Peyer's patch (tissue), 4 donors: Measurements from ENCODE around the gene TRAP1.

Source experiments
- POLR2A ChIP-seq, 2 donors: fragments of 450-650 bp; IDR thresholded peaks; one replicate each; pipeline ENCODE4 v1.5.1; 2017; ENCODE audit warnings: antibody characterized with exemption in 2 of 2, mild to moderate bottlenecking in 2 of 2, moderate library complexity in 2 of 2
- TF ChIP-seq, protein P1 (sequence below), 6 experiments: fragments of 450-650 bp in 4 of 6; fragments of 200-600 bp in 2 of 6; sonication (generic) in 1 of 6; IDR thresholded peaks; one replicate each; pipeline ENCODE4 v1.5.1; 2017 to 2019; ENCODE audit warnings: antibody characterized with exemption in 6 of 6, mild to moderate bottlenecking in 3 of 6, moderate library complexity in 1 of 6

GRCh38 chr16:3623642-3624041 lies 93.7 kb downstream of the TRAP1 start:
- TF ChIP-seq, protein P1, sequence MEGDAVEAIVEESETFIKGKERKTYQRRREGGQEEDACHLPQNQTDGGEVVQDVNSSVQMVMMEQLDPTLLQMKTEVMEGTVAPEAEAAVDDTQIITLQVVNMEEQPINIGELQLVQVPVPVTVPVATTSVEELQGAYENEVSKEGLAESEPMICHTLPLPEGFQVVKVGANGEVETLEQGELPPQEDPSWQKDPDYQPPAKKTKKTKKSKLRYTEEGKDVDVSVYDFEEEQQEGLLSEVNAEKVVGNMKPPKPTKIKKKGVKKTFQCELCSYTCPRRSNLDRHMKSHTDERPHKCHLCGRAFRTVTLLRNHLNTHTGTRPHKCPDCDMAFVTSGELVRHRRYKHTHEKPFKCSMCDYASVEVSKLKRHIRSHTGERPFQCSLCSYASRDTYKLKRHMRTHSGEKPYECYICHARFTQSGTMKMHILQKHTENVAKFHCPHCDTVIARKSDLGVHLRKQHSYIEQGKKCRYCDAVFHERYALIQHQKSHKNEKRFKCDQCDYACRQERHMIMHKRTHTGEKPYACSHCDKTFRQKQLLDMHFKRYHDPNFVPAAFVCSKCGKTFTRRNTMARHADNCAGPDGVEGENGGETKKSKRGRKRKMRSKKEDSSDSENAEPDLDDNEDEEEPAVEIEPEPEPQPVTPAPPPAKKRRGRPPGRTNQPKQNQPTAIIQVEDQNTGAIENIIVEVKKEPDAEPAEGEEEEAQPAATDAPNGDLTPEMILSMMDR (IDR thresholded peaks at IDR 0.05) = no peak
- TF ChIP-seq POLR2A (IDR thresholded peaks at IDR 0.05) = no peak
